Transverse colon (tissue), 4 donors: ENCODE measurements around the gene ARHGEF25. TPM values are rescaled to one million over a fixed set of nuclear protein-coding genes. Genes with fewer than 3 reads are reported as not detected.
"Not testable (repeated sequence)": the region's sequence is repeated elsewhere in the genome, so short reads cannot be mapped to it uniquely, and the experiment has no call there.

Experiments used
- DNase-seq: peaks from one replicate; pipeline ENCODE4 v3.0.0-alpha.2; 2019
- H3K27ac ChIP-seq, 4 donors: fragments of 200-600 bp; sonication (generic); 2 replicates each; pipeline ENCODE4 v1.5.1; 2016 to 2018; ENCODE audit warnings: inconsistent platforms in 4 of 4
- H3K27me3 ChIP-seq: fragments of 200-600 bp; sonication (generic); 2 replicates; pipeline ENCODE4 v1.5.1; 2017; ENCODE audit warnings: inconsistent platforms
- H3K36me3 ChIP-seq, 4 donors: fragments of 200-600 bp; sonication (generic); 2 replicates each; pipeline ENCODE4 v1.5.1; 2017 to 2019; ENCODE audit warnings: inconsistent platforms in 4 of 4
- H3K4me1 ChIP-seq, 4 donors: fragments of 200-600 bp; sonication (generic); 2 replicates each; pipeline ENCODE4 v1.5.1; 2017 to 2020; ENCODE audit warnings: inconsistent platforms in 4 of 4
- H3K4me3 ChIP-seq, 4 donors: fragments of 200-600 bp; sonication (generic); 1 replicate in 1 of 4; 2 replicates in 3 of 4; pipeline versions ENCODE4 v1.5.1 to v1.6.1; 2017 to 2019; ENCODE audit warnings: inconsistent platforms in 4 of 4
- H3K9me3 ChIP-seq, 2 donors: fragments of 200-600 bp; sonication (generic); 2 replicates each; pipeline ENCODE4 v1.5.1; 2017 to 2019; ENCODE audit warnings: inconsistent platforms in 2 of 2
- EP300 ChIP-seq: sonication (generic); formaldehyde crosslinking; IDR thresholded peaks from one replicate; pipeline ENCODE4 v1.6.1; 2017; ENCODE audit warnings: antibody characterized with exemption, low read depth
- POLR2A ChIP-seq: fragments of 450-650 bp; IDR thresholded peaks from one replicate; pipeline ENCODE4 v1.6.1; 2016; ENCODE audit warnings: antibody characterized with exemption, mild to moderate bottlenecking, moderate library complexity
- POLR2AphosphoS5 ChIP-seq, 3 donors: sonication (generic); formaldehyde crosslinking; IDR thresholded peaks; one replicate each; pipeline ENCODE4 v1.6.1; 2016; ENCODE audit warnings: antibody characterized with exemption in 3 of 3
- whole genome bisulfite sequencing, 2 donors: methylation state at CpG; one replicate each; pipeline ENCODE4 v1.1.5; 2018; ENCODE audit warnings: low coverage in 1 of 2; 5-methylcytosine and 5-hydroxymethylcytosine counted together
- in situ Hi-C, 4 donors: fragments of 200-750 bp; cut with MboI; loops; one replicate each; pipeline versions ENCODE4 v1.15.0 to v1.15.1; 2017; ENCODE audit warnings: low sequenced_read_pairs in 3 of 4, low pct_ligation_motif_present in 1 of 4, low pct_unique_long_range_greater_than_20kb in 1 of 4
- intact Hi-C: fragments of 100-400 bp; cut with DNase I; formaldehyde crosslinking; loops from one replicate; pipeline ENCODE4 v1.15.1; 2023; ENCODE audit warnings: low total_unique reads
- total RNA-seq, 4 donors: library from RNA; depleted of rRNA; stranded (reverse); fragments of >200 nt; gene quantifications; one replicate each; pipeline ENCODE4 v1.1.0, GENCODE V29; 2016
- TF ChIP-seq, protein P1 (sequence below), 5 experiments: fragments of 200-600 bp in 3 of 5; fragments of 450-650 bp in 2 of 5; sonication (generic) in 3 of 5; IDR thresholded peaks; 1 replicate in 2 of 5; 2 replicates in 3 of 5; pipeline ENCODE4 v1.5.1; 2016 to 2017; ENCODE audit warnings: antibody characterized with exemption in 5 of 5, inconsistent platforms in 3 of 5, mild to moderate bottlenecking in 2 of 5, moderate library complexity in 1 of 5

The ARHGEF25 gene
- total RNA-seq, 4 donors from 2014 or later: 6.6 to 35.9 (median 15.3) TPM

DNA sequence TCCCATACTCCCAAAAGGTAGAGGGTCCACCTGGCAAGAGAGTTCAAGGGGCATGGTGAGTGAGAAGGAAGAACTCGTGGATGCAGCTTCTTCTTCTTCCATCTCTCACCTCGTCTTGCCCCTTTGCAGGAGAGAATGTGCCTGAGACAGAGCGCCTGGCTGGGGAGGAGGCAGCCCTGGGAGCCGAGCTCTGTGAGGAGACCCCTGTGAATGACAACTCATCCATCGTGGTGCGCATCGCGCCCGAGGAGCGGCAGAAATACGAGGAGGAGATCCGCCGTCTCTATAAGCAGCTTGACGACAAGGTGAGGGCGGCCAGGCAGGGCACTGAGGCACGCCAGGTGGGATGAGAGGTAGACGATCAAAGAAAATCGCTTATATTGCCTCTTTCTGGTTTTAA, 41.4 kb upstream of the ARHGEF25 start:
- no peak for DNase-seq
- no peaks in the 10 kb centered on the region for H3K9me3 ChIP-seq
- H3K36me3 ChIP-seq: no peaks in the 10 kb centered on the region
- TF ChIP-seq POLR2AphosphoS5 (IDR thresholded peaks at IDR 0.05) (no peak), EP300 (no peak), POLR2A (no peak)
- TF ChIP-seq, protein P1, sequence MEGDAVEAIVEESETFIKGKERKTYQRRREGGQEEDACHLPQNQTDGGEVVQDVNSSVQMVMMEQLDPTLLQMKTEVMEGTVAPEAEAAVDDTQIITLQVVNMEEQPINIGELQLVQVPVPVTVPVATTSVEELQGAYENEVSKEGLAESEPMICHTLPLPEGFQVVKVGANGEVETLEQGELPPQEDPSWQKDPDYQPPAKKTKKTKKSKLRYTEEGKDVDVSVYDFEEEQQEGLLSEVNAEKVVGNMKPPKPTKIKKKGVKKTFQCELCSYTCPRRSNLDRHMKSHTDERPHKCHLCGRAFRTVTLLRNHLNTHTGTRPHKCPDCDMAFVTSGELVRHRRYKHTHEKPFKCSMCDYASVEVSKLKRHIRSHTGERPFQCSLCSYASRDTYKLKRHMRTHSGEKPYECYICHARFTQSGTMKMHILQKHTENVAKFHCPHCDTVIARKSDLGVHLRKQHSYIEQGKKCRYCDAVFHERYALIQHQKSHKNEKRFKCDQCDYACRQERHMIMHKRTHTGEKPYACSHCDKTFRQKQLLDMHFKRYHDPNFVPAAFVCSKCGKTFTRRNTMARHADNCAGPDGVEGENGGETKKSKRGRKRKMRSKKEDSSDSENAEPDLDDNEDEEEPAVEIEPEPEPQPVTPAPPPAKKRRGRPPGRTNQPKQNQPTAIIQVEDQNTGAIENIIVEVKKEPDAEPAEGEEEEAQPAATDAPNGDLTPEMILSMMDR (IDR thresholded peaks at IDR 0.05): no peak
- H3K4me3 ChIP-seq: no peak overlapping the region
- 88% methylated on average over 13 to 18 of the region's 18 CpGs for WGBS, 2 donors
- in situ Hi-C loops: loop anchor here in 1 of 4 donors (10.0 kb wide), 1 partner anchor 55 kb away; no protein-coding TSS in a partner anchor
- H3K4me1 ChIP-seq: no peaks in the 10 kb centered on the region
- H3K27me3 ChIP-seq: no peaks in the 10 kb centered on the region
- intact Hi-C loops: no loop called here
- H3K27ac ChIP-seq: no peak overlapping the region

DNA sequence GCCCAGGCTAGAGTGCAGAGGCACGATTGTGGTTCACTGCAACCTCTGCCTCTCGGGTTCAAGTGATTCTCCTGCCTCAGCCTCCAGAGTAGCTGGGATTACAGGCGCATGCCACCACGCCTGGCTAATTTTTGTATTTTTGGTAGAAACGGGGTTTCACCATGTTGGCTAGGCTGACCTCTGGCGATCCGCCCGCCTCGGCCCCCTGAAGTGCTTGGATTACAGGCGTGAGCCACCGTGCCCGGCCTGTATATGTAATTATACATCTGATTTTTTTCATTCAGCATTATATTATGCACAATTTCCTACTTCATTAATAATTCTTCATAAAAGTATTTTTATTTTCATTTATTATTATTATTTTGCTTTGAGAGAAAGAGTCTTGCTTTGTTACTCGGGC, 40.8 kb upstream of the ARHGEF25 start:
- H3K4me3 ChIP-seq, DNase-seq, intact Hi-C loops, H3K4me1 ChIP-seq, H3K27ac ChIP-seq, H3K9me3 ChIP-seq, H3K27me3 ChIP-seq, H3K36me3 ChIP-seq: not testable (repeated sequence)
- in situ Hi-C loops: loop anchor here in 1 of 4 donors (10.0 kb wide), 1 partner anchor 54 kb away; no protein-coding TSS in a partner anchor
- 78 to 83% methylated on average over 4 to 13 of the region's 13 CpGs for WGBS, 2 donors

DNA sequence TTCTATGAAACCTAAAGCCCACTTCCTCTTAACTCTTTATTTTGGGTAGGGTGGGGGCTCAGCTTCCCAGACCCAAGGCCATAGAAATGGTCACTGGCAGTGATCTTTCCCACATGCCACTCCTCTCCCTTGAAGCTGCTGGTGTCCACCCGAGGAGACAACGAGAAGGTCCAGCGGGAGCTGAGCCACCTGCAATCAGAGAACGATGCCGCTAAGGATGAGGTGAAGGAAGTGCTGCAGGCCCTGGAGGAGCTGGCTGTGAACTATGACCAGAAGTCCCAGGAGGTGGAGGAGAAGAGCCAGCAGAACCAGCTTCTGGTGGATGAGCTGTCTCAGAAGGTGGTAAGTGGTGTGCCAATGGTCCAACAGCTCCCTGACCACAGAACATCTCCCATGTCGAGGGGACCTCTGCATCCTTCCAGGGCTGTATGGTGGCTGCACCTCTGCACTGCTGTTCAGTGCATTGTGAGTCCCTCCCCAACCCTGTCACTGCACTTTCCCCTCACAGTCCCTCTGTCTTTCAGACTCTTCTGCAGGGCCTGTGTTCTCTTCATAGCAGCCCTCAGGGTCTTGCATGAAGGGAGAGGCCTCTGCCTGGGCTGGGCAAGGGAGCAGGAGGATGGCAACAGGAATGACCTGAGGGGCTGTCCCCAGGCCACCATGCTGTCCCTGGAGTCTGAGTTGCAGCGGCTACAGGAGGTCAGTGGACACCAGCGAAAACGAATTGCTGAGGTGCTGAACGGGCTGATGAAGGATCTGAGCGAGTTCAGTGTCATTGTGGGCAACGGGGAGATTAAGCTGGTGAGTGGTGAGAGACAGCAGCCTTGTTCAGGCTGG, 39.1 kb upstream of the ARHGEF25 start:
- WGBS, 2 donors: 85% methylated on average over 12 of the region's 12 CpGs; no CpG with 5 or more reads in 1 of the 2 donors
- Histone ChIP-seq H3K9me3 (no peaks in the 10 kb centered on the region), H3K27ac (no peak overlapping the region), H3K4me1 (no peaks in the 10 kb centered on the region), H3K4me3 (no peak overlapping the region), H3K27me3 (no peaks in the 10 kb centered on the region), H3K36me3 (no peaks in the 10 kb centered on the region)
- no peak for TF ChIP-seq POLR2A
- TF ChIP-seq, protein P1 (IDR thresholded peaks at IDR 0.05): no peak
- no peak for TF ChIP-seq POLR2AphosphoS5 (IDR thresholded peaks at IDR 0.05)
- no peak for TF ChIP-seq EP300
- in situ Hi-C loops (loop anchor here in 1 of 4 donors (10.0 kb wide), 1 partner anchor 53 kb away; no protein-coding TSS in a partner anchor), intact Hi-C loops (no loop called here)
- no peak for DNase-seq

DNA sequence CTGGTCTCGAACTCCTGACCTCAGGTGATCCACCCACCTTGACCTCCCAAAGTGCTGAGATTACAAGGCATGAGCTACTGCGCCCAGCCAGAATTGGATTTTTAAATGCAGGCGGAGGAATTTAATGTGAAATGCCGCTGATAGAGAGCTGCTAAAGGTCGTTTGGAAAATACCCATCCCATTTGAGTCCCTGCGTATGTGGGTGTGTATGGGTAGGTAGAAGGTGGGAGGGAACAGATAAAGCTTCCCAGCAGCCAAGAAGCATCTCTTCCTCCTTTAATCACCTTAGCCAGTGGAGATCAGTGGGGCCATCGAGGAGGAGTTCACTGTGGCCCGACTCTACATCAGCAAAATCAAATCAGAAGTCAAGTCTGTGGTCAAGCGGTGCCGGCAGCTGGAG, 36.4 kb upstream of the ARHGEF25 start:
- intact Hi-C loops: no loop called here
- WGBS, 2 donors: 76 to 88% methylated on average over 4 to 10 of the region's 10 CpGs

More for the DNA sequence above, 36.4 kb upstream of the ARHGEF25 start:
- Histone ChIP-seq H3K36me3 (no peaks in the 10 kb centered on the region), H3K4me1 (no peaks in the 10 kb centered on the region), H3K9me3 (no peaks in the 10 kb centered on the region), H3K4me3 (no peak overlapping the region), H3K27me3 (no peaks in the 10 kb centered on the region), H3K27ac (no peak overlapping the region)
- TF ChIP-seq, protein P1 (IDR thresholded peaks at IDR 0.05): no peak
- no peak for TF ChIP-seq EP300
- no peak for TF ChIP-seq POLR2AphosphoS5 (IDR thresholded peaks at IDR 0.05)
- TF ChIP-seq POLR2A: no peak
- no peak for DNase-seq
- in situ Hi-C loops: loop anchor here in 1 of 4 donors (10.0 kb wide), 1 partner anchor 50 kb away; no protein-coding TSS in a partner anchor
